Common myeloid progenitor, CD34-positive (primary cell): Measurements from ENCODE around the gene NANOS1.

ENCODE experiments used
- CTCF ChIA-PET: fragments of 350-600 bp; sonication (Branson Sonifier 250); formaldehyde crosslinking; loops from one replicate; lab custom pipeline; 2021; ENCODE audit warnings: antibody characterized with exemption; lab: Charles Lee
- POLR2A ChIA-PET: fragments of 350-600 bp; sonication (Branson Sonifier 250); formaldehyde crosslinking; loops from one replicate; lab custom pipeline; 2021; ENCODE audit warnings: antibody characterized with exemption; lab: Charles Lee
- DNase-seq, 3 donors: peaks; one replicate each; pipeline versions ENCODE4 v3.0.0 to v3.0.0-alpha.2; 2013
- H3K27ac ChIP-seq, 2 experiments: 1 replicate in 1 of 2; 2 replicates in 1 of 2; pipeline ENCODE4 v1.7.0; 2013; ENCODE audit warnings: inconsistent platforms in 2 of 2, low read length in 2 of 2, mild to moderate bottlenecking in 2 of 2, low read depth in 1 of 2, moderate library complexity in 1 of 2; ENCODE audit not compliant: severe bottlenecking in 2 of 2, insufficient read depth in 1 of 2, poor library complexity in 1 of 2
- H3K27me3 ChIP-seq, 5 experiments: replicated peaks in 2 of 5; 1 replicate in 3 of 5; 2 replicates in 2 of 5; pipeline versions ENCODE4 v1.6.1 to v1.7.0; 2013; ENCODE audit warnings: low read length in 4 of 5, mild to moderate bottlenecking in 2 of 5, moderate library complexity in 2 of 5, inconsistent platforms in 1 of 5; ENCODE audit not compliant: insufficient read depth in 5 of 5, control insufficient read depth in 4 of 5
- H3K36me3 ChIP-seq, 4 experiments: 1 replicate in 2 of 4; 2 replicates in 2 of 4; pipeline versions ENCODE4 v1.6.1 to v1.7.0; 2013; ENCODE audit warnings: low read length in 3 of 4, control low read depth in 1 of 4, mild to moderate bottlenecking in 1 of 4; ENCODE audit not compliant: control insufficient read depth in 4 of 4, insufficient read depth in 4 of 4
- H3K4me1 ChIP-seq, 4 experiments: 1 replicate in 3 of 4; 2 replicates in 1 of 4; pipeline versions ENCODE4 v1.6.1 to v1.7.1; 2013; ENCODE audit warnings: low read length in 3 of 4, mild to moderate bottlenecking in 3 of 4, control low read depth in 1 of 4, inconsistent platforms in 1 of 4, moderate library complexity in 1 of 4; ENCODE audit not compliant: control insufficient read depth in 4 of 4, insufficient read depth in 4 of 4; ENCODE audit errors: control extremely low read depth in 1 of 4
- H3K4me3 ChIP-seq, 7 experiments: 1 replicate in 4 of 7; 2 replicates in 3 of 7; pipeline versions ENCODE4 v1.5.1 to v1.7.0; 2013; ENCODE audit warnings: mild to moderate bottlenecking in 7 of 7, low read length in 6 of 7, moderate library complexity in 6 of 7, inconsistent platforms in 2 of 7, low read depth in 2 of 7, control low read depth in 1 of 7; ENCODE audit not compliant: insufficient read depth in 4 of 7, control insufficient read depth in 1 of 7; ENCODE audit errors: extremely low read depth in 1 of 7
- H3K9me3 ChIP-seq, 5 experiments: 1 replicate in 4 of 5; 2 replicates in 1 of 5; pipeline versions ENCODE4 v1.6.1 to v1.7.1; 2013; ENCODE audit warnings: low read length in 4 of 5, mild to moderate bottlenecking in 2 of 5, inconsistent platforms in 1 of 5, low read depth in 1 of 5, moderate library complexity in 1 of 5; ENCODE audit not compliant: control insufficient read depth in 4 of 5, insufficient read depth in 2 of 5; ENCODE audit errors: control extremely low read depth in 1 of 5
- WGBS: methylation state at CpG from one replicate; pipeline ENCODE4 v1.1.5; 2013; ENCODE audit not compliant: insufficient coverage; 5-methylcytosine and 5-hydroxymethylcytosine counted together

NANOS1 gene

GRCh38 chr10:119078422-119079179 is 49.1 kb downstream of the NANOS1 start:
- POLR2A ChIA-PET, result interaction anchor here (1.2 kb wide), 1 partner anchor 90 kb away, joined by 3 read pairs; no protein-coding TSS in a partner anchor

GRCh38 chr10:119079599-119080520 is 50.3 kb downstream of the NANOS1 start:
- H3K4me3 ChIP-seq, result peak overlapping the region; percentile 82 to 98 (median 94)
- POLR2A ChIA-PET, result interaction anchor here (1.2 kb wide), 1 partner anchor 89 kb away, joined by 3 read pairs; no protein-coding TSS in a partner anchor
- CTCF ChIA-PET, result interaction anchor here (0.8 to 1.1 kb wide), 2 partner anchors 27 to 34 kb away, joined by 3 read pairs; no protein-coding TSS in a partner anchor

More at GRCh38 chr10:119078422-119079179, 49.1 kb downstream of the NANOS1 start:
- Histone ChIP-seq H3K36me3 (peaks cover 0 to 21% (median 3%) of the 10 kb centered on the region in 4 experiments), H3K4me3 (peak overlapping the region in 6 of 7 experiments; percentile 82 to 98 (median 92)), H3K27me3 (no peaks in the 10 kb centered on the region), H3K27ac (peak overlapping the region; percentile 97 to 99), H3K4me1 (peaks cover 17 to 38% (median 25%) of the 10 kb centered on the region in 4 experiments), H3K9me3 (no peaks in the 10 kb centered on the region)
- CTCF ChIA-PET, result interaction anchor here (1.1 kb wide), 1 partner anchor 35 kb away, joined by 3 read pairs; no protein-coding TSS in a partner anchor
- no peak for DNase-seq
- WGBS, result 73% methylated on average over 7 of the region's 10 CpGs

GRCh38 chr10:119080521-119081259 is 51.2 kb downstream of the NANOS1 start, which contains the start of gene EIF3A:
TSS of gene EIF3A (minus strand) at chr10:119080817. CDS start at chr10:119080676, 141 bp downstream.
- Histone ChIP-seq H3K36me3 (peaks cover 0 to 16% (median 1%) of the 10 kb centered on the region in 4 experiments), H3K4me3 (peak within 1 kb of the TSS; percentile 82 to 98 (median 94)), H3K4me1 (peaks cover 17 to 45% (median 27%) of the 10 kb centered on the region in 4 experiments), H3K27me3 (no peaks in the 10 kb centered on the region), H3K9me3 (no peaks in the 10 kb centered on the region), H3K27ac (peak within 1 kb of the TSS; percentile 97 to 99)
- 0% methylated on average over 71 of the region's 74 CpGs for WGBS
- peak; percentile 90 to 92 (median 92) for DNase-seq
- ChIA-PET CTCF (interaction anchor here (0.8 kb wide), 1 partner anchor 26 kb away, joined by 3 read pairs; no protein-coding TSS in a partner anchor), POLR2A (no interaction called here)

More at GRCh38 chr10:119079599-119080520, 50.3 kb downstream of the NANOS1 start:
- H3K27me3 ChIP-seq, result no peaks in the 10 kb centered on the region
- no peaks in the 10 kb centered on the region for H3K9me3 ChIP-seq
- peaks cover 17 to 39% (median 25%) of the 10 kb centered on the region in 4 experiments for H3K4me1 ChIP-seq
- peak; percentile 61 to 74 (median 67) for DNase-seq
- H3K36me3 ChIP-seq, result peaks cover 0 to 16% (median 2%) of the 10 kb centered on the region in 4 experiments
- WGBS, result under 1% methylated on average over 42 of the region's 48 CpGs
- peak overlapping the region; percentile 97 to 99 for H3K27ac ChIP-seq
